WTC11 (cell line): ENCODE results near the gene TIMM10.

Experiments
- CTCF ChIP-seq: fragments of 200-600 bp; IDR thresholded peaks from 2 replicates; pipeline ENCODE4 v1.8.0; 2022; ENCODE audit warnings: antibody characterized with exemption
- E2F5 ChIP-seq: sonication (generic); formaldehyde crosslinking; IDR thresholded peaks from 2 replicates; pipeline ENCODE4 v1.8.1; 2022; ENCODE audit warnings: mild to moderate bottlenecking, moderate library complexity, missing genetic modification reagents
- MAX ChIP-seq: sonication (generic); formaldehyde crosslinking; IDR thresholded peaks from 2 replicates; pipeline ENCODE4 v1.8.0; 2022; ENCODE audit warnings: mild to moderate bottlenecking, missing genetic modification reagents
- ZNF121 ChIP-seq: sonication (generic); formaldehyde crosslinking; IDR thresholded peaks from 2 replicates; pipeline ENCODE4 v1.8.0; 2023; ENCODE audit warnings: missing genetic modification reagents
- ZNF232 ChIP-seq: sonication (generic); formaldehyde crosslinking; IDR thresholded peaks from 2 replicates; pipeline ENCODE4 v1.8.0; 2022; ENCODE audit warnings: mild to moderate bottlenecking, missing genetic modification reagents

- TF ChIP-seq ZNF121 (CRISPR knock-in tag): no peak
- no peak for TF ChIP-seq CTCF
- no peak for TF ChIP-seq MAX (CRISPR knock-in tag)
- no peak for TF ChIP-seq E2F5 (CRISPR knock-in tag)
- TF ChIP-seq ZNF232: no peak
These were observed 14.5 kb downstream of the TIMM10 start for GRCh38 chr11:57516061-57516443.
